ENCODE results near the gene ARHGAP4.

Gene ARHGAP4

GRCh38 chrX:153864101-153864500, 62.0 kb downstream of the ARHGAP4 start:
- DNase-seq = no peak

GRCh38 chrX:153863251-153863991, 62.6 kb downstream of the ARHGAP4 start:
- DNase-seq = no peak

GRCh38 chrX:153862369-153863250, 63.5 kb downstream of the ARHGAP4 start:
- DNase-seq = no peak

GRCh38 chrX:153861733-153862310, 64.2 kb downstream of the ARHGAP4 start:
- DNase-seq = no peak

GRCh38 chrX:153861151-153861550, 64.9 kb downstream of the ARHGAP4 start:
- no peak for DNase-seq

Data from stimulated activated CD4-positive, alpha-beta T cell treated with anti-CD3 and anti-CD28 coated beads, Interleukin-4, amount 100 ng/mL, for 1 hour (primary cell).